K562 (cell line): ENCODE measurements around the gene KLHL12. TPM values are rescaled to one million over a fixed set of nuclear protein-coding genes. Genes with fewer than 3 reads are reported as not detected.

Experiments used
- HDAC1 ChIP-seq, 2 experiments: fragments of 450-650 bp; IDR thresholded peaks; 2 replicates each; pipeline ENCODE4 v1.6.1; 2016 to 2017; ENCODE audit warnings: inconsistent platforms in 1 of 2, mild to moderate bottlenecking in 1 of 2, moderate library complexity in 1 of 2
- MEIS2 ChIP-seq: fragments of 450-650 bp; IDR thresholded peaks from 2 replicates; pipeline ENCODE4 v1.6.1; 2014; ENCODE audit warnings: mild to moderate bottlenecking; ENCODE audit not compliant: partially characterized antibody
- PPARD ChIP-seq: fragments of 250-450 bp; sonication (Bioruptor Pico); IDR thresholded peaks from 2 replicates; pipeline ENCODE4 v1.8.0; 2022; ENCODE audit warnings: inconsistent platforms, mild to moderate bottlenecking, moderate library complexity
- RB1 ChIP-seq: fragments of 450-650 bp; IDR thresholded peaks from 2 replicates; pipeline ENCODE4 v1.6.1; 2017; ENCODE audit warnings: low read depth, mild to moderate bottlenecking
- SRSF3 ChIP-seq: fragments of 200-400 bp; formaldehyde crosslinking; IDR thresholded peaks from 2 replicates; pipeline ENCODE4 v1.6.1; 2016; ENCODE audit warnings: mild to moderate bottlenecking, low read length, moderate library complexity; ENCODE audit not compliant: insufficient read depth
- ZFP91 ChIP-seq: sonication (generic); formaldehyde crosslinking; IDR thresholded peaks from 2 replicates; pipeline ENCODE4 v1.8.0; 2022; ENCODE audit warnings: mild to moderate bottlenecking, missing genetic modification reagents
- ZMIZ1 ChIP-seq, 2 experiments: fragments of 150-350 bp in 1 of 2; IDR thresholded peaks; 2 replicates each; pipeline ENCODE4 v1.6.1; 2012 to 2016; ENCODE audit warnings: low read depth in 2 of 2, low read length in 2 of 2, mild to moderate bottlenecking in 1 of 2, moderate library complexity in 1 of 2
- ZNF124 ChIP-seq: sonication (generic); formaldehyde crosslinking; IDR thresholded peaks from 2 replicates; pipeline ENCODE4 v1.8.1; 2022; ENCODE audit warnings: missing genetic modification reagents
- ZNF449 ChIP-seq: fragments of 250-450 bp; sonication (Bioruptor Pico); IDR thresholded peaks from 2 replicates; pipeline ENCODE4 v1.8.0; 2022; ENCODE audit warnings: moderate library complexity, mild to moderate bottlenecking, inconsistent platforms
- ZNF551 ChIP-seq: fragments of 250-450 bp; sonication (Bioruptor Pico); IDR thresholded peaks from 2 replicates; pipeline ENCODE4 v1.5.0; 2021; ENCODE audit warnings: mild to moderate bottlenecking, moderate library complexity
- polyA plus RNA-seq, 8 experiments: library from polyadenylated mRNA; depleted of rRNA in 4 of 8; stranded (reverse) in 5 of 8; unstranded in 3 of 8; fragments of >200 nt; fragmentation: Nextera tagmentation in 2 of 8; fragmentation: Illumina TruSeq in 1 of 8; extraction: Ambion mirVana in 2 of 8; extraction: Trizol in 1 of 8; gene quantifications; 2 replicates each; pipeline versions ENCODE4 v1.2.1 to v1.2.3, GENCODE V29; 2011 to 2014; ENCODE audit warnings: inconsistent platforms in 1 of 8, missing spikeins in 1 of 8
- total RNA-seq, 7 experiments: library from RNA; depleted of rRNA in 6 of 7; stranded (reverse); fragments of >200 nt in 6 of 7; fragmentation: Illumina TruSeq in 2 of 7; extraction: Trizol in 2 of 7; gene quantifications; 2 replicates each; pipeline versions ENCODE4 v1.2.1 to v1.2.3, GENCODE V29; 2011 to 2021; ENCODE audit warnings: low replicate concordance in 1 of 7
- TF ChIP-seq, protein P1 (sequence below), 2 experiments: fragments of 450-650 bp; IDR thresholded peaks; 2 replicates each; pipeline ENCODE4 v1.6.1; 2016; ENCODE audit warnings: mild to moderate bottlenecking in 2 of 2, borderline replicate concordance in 1 of 2, low read depth in 1 of 2, moderate library complexity in 1 of 2

The KLHL12 gene
- total and polyA plus RNA-seq, 9 of the 15 experiments (the other 6 are each of a cell fraction or from before 2014, with no cell fraction given): 23.1 to 85.1 (median 35.0) TPM

DNA sequence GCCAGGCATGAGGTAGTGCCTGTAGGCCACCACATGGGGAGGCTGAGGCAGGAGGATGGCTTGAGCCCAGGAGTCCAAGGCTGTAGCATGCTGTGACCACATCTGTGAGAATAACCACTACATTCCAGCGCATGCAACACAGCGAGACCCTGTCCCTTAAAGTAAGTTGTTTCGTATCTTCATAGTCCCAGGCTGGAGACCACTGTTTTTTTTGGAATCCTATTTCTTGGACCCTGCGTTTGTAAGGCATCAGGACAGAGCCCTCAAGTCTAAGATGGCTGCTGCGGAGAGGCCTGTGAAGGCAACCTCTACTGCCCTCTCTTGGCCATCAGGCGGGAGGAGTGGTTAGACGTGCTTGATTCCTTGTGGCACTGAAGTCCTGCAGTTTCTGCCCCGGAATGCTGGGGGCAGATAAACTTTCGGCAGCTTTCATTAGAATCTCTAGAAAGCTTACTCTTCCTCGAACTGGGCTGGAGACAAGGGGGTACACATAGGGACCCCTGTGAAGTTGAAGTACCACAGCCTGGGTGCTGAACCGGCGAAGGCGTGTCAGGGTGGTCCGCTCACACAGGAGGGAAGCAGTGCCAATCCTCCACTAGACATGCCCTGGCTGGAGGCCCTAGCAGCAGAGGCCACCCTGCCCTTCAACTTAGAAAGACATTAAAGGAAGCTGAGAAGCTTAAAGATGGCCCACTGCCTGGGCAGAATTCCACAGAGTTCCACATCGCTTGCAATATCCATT is 74.7 kb downstream of the KLHL12 start (continued):
- TF ChIP-seq, protein P1, sequence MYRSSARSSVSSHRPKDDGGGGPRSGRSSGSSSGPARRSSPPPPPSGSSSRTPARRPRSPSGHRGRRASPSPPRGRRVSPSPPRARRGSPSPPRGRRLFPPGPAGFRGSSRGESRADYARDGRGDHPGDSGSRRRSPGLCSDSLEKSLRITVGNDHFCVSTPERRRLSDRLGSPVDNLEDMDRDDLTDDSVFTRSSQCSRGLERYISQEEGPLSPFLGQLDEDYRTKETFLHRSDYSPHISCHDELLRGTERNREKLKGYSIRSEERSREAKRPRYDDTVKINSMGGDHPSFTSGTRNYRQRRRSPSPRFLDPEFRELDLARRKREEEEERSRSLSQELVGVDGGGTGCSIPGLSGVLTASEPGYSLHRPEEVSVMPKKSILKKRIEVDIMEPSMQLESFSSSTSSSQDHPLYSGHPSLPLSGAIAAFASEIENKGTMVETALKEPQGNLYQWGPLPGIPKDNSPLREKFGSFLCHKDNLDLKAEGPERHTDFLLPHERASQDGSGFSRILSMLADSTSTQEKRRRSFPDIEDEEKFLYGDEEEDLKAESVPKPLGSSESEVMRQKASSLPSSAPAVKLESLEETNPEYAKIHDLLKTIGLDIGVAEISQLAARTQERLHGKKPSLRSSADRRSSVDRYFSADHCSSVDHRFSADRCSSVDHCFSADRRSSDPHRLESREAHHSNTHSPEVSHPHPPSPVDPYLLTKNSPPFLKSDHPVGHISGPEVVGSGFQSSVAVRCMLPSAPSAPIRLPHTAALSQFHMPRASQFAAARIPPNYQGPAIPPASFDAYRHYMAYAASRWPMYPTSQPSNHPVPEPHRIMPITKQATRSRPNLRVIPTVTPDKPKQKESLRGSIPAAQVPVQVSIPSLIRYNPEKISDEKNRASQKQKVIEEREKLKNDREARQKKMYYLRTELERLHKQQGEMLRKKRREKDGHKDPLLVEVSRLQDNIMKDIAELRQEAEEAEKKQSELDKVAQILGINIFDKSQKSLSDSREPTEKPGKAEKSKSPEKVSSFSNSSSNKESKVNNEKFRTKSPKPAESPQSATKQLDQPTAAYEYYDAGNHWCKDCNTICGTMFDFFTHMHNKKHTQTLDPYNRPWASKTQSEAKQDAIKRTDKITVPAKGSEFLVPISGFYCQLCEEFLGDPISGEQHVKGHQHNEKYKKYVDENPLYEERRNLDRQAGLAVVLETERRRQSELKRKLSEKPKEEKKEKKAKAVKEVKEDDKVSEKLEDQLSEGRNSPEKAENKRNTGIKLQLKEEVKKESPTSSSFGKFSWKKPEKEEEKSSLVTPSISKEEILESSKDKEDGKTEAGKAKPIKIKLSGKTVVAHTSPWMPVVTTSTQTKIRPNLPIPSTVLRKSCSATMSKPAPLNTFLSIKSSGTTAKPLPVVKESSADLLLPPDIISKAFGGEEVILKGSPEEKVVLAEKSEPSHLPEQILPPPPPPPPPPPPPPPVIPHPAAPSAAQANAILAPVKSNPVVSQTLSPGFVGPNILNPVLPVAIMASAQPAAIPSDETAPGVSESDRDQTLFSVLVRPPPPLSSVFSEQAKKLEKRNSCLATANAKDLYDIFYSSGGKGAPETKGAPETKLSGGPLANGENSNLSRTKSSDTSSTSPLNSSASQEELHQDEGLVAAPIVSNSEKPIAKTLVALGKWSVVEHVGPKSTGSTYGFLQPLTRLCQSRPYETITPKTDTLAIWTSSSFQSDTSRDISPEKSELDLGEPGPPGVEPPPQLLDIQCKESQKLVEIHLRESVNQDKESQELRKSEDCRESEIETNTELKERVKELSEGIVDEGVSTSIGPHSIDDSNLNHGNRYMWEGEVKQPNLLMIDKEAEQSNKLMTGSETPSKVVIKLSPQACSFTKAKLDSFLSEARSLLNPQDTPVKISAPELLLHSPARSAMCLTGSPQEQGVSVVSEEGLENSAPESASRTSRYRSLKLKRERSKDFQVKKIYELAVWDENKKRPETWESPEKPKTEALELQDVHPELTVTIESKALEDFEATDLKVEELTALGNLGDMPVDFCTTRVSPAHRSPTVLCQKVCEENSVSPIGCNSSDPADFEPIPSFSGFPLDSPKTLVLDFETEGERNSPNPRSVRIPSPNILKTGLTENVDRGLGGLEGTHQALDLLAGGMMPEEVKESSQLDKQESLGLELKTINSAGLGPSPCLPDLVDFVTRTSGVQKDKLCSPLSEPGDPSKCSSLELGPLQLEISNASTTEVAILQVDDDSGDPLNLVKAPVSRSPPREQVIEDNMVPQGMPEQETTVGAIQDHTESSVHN (IDR thresholded peaks at IDR 0.05; ENCODE audit: borderline replicate concordance in 1 of 2, low read depth in 1 of 2): no peak
- TF ChIP-seq HDAC1 (IDR thresholded peaks at IDR 0.05): no peak
- no peak for TF ChIP-seq SRSF3
- TF ChIP-seq PPARD: no peak
- peak; percentile 57; the same call in 1 of the 2 replicates for TF ChIP-seq RB1
- TF ChIP-seq MEIS2: no peak
- no peak for TF ChIP-seq ZNF124 (CRISPR knock-in tag)
- TF ChIP-seq ZNF551 (CRISPR knock-in tag): no peak
- TF ChIP-seq ZFP91 (CRISPR knock-in tag): no peak
- TF ChIP-seq ZNF449 (CRISPR knock-in tag): no peak
- no peak for TF ChIP-seq ZMIZ1 (IDR thresholded peaks at IDR 0.05; ENCODE audit: low read depth in 2 of 2, low read length in 2 of 2)
